Kidney tubule cell (primary cell): ENCODE data around the gene CEP41.
A peak's percentile ranks its signal among the peaks of the same experiment; 100 is the strongest.

ENCODE experiments used
- DNase-seq: peaks from one replicate; pipeline ENCODE4 v3.0.0-alpha.2; 2018; ENCODE audit warnings: low spot score

The CEP41 gene, protein sequence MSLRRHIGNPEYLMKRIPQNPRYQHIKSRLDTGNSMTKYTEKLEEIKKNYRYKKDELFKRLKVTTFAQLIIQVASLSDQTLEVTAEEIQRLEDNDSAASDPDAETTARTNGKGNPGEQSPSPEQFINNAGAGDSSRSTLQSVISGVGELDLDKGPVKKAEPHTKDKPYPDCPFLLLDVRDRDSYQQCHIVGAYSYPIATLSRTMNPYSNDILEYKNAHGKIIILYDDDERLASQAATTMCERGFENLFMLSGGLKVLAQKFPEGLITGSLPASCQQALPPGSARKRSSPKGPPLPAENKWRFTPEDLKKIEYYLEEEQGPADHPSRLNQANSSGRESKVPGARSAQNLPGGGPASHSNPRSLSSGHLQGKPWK

DNA sequence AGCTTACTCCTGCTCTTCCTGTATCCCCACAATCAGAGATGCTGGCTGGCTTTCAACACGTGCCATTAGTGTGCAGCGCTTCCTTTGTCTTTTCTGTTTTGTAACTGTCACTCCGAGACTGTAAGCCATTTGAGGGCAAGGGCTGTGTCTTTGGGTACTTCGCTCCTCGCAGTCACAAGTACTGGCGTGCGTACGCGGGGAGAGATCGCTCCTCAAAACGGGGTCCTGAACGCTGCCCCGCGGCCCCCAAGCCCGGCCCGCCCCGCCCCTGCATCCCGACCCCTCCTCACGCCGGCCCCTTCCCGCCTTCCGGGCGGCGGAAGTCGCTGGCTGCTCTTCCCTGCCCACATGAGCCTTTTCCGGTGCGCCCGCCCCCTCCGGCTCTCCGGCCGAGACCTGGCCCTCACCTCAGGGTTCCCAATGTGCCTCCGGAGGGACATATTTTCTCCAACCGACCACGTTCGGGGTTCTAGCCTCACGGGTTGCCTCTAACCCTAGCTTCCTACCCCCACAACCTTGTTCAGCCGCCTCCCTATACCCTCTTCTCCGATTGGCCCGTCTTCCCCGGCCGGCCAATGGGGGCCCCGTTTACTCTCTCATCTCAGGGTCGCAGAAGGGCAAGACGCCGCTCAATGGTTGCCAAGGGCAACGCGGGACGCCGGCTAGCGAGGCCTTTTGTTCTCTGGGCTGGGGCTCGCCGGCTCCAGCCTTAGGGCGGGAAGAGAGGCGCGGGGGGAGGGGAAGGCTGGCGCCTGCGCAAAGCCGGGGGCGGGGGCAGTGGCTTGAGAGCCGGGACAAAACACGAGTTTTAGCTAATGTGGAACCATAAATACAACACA, at the start of gene CEP41:
Gene CEP41 (minus strand): TSS at position 490 of the 839 bp plus-strand sequence. CDS start 50 bp downstream, at position 440.
- peak; percentile 98 for DNase-seq

DNA sequence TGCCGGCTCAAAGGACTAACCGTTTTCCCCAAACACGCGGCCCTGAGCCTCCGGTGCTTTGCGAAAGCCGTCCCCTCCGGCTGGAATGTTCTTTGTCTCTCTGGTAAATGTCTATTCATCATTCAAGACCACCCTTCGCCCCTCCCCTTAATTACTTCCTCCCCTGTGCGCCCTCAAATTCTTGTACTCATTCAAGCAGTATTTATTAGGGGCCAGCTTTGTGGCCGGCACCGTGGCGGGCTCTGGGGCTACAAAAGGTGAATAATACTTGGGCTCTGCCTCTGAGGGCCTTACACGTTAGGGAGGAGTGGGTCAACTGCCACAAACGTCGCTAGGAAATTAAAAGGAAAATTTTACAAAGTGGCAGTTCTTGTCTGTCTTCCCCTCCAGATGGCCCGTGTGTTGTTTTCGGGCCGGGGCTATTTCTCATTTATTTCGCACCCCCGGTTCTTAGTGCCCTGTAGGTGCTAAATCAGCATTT, 49.5 kb upstream of the CEP41 start:
- DNase-seq, result peak; percentile 32

DNA sequence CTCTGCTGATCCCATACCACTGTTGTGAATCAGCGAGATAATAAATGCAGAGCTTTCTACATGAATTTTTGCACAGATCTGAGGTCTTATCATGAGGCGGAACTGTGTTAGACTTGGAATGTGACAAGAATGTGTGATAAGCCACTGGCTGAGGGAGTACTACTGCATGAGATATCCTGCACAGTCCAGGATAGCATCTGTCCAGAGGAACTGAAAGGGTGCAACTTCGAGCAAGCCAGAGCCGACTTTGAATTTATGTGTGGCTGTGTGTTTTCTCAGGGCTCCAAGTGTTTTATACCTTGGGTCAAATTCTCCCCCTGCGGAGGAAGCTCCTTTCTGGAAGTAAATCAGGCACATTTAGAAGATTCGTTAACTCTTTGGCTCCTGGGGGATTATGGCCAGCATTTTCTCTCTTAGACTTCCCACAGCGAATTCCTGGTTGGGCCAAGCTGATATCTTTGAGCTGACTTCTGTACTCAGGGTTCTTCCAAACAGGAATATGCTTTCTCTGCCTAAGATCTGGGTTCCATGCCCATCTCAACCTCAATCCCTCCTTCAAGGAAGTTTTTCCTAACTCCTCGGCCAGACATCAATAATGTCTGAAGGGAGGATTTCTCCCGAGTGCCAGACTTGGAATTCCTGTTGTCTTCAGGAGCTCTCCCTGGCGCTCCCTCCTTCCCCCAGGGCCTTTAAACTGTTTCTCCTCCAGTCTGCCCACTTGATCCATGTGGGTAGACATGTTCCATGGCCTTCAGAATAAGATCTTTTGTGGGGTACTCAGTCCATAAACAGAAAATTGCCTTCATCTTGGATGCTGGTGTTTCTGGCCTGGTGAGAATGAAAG, 48.5 kb upstream of the CEP41 start:
- peak; percentile 65 for DNase-seq

DNA sequence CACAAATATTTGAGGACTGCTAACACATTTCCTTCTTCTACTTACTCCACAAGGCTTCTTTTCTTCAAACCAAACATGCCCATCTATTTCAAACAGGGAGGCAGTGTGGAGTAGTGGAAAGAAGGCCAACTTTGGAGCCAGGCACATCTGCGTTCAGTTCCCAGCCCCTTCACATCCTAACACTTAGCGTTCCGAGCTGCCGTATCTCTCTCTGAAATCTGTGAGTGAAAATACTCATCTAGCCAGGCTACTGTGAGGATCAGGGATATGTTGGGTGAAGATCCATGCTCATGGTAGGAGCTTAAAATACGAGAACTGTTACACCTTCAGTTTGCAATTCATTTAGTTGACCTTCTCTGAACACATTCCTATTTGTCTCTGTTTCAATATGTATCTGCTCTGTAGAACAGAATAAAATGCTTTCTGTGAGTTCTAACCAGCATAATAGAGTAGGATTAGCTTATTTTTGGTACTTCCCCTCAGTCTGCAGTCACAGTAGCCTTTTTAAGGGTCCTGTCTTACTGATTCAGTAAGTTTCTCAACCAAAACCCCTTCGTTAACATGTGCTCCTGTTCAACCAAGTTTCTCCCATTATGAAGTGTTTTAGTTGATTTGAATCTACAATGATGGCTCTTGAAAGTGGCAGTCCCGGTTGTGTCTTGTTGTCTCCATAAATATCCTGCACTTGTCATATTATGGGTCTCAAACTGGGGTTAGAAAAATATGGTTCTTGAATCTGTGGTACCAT, 47.8 kb upstream of the CEP41 start:
- no peak for DNase-seq

DNA sequence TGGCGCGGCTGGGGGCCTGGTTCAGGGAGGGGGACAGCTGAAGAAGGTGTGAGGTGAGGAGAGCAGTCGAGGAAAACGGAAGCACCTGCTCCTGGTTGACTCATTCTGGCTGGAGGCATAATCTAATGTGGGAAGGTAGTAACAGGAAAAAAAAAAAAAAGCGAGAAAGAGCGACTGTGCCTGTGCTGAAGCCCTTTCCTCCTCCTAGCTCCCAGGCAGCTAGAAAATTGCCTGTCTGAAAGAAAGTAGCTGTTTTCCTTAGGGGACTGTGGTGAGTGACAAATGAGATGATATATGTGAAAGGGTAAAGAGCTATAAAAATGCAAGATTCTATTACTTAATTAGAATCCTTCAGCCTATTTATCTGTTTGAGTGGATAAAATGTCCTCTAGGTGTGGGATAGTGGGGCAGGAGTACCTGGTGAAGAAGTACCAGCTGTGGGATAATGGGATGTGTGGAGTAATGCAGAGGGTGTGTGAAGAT, 46.2 kb upstream of the CEP41 start:
- peak; percentile 60 for DNase-seq

DNA sequence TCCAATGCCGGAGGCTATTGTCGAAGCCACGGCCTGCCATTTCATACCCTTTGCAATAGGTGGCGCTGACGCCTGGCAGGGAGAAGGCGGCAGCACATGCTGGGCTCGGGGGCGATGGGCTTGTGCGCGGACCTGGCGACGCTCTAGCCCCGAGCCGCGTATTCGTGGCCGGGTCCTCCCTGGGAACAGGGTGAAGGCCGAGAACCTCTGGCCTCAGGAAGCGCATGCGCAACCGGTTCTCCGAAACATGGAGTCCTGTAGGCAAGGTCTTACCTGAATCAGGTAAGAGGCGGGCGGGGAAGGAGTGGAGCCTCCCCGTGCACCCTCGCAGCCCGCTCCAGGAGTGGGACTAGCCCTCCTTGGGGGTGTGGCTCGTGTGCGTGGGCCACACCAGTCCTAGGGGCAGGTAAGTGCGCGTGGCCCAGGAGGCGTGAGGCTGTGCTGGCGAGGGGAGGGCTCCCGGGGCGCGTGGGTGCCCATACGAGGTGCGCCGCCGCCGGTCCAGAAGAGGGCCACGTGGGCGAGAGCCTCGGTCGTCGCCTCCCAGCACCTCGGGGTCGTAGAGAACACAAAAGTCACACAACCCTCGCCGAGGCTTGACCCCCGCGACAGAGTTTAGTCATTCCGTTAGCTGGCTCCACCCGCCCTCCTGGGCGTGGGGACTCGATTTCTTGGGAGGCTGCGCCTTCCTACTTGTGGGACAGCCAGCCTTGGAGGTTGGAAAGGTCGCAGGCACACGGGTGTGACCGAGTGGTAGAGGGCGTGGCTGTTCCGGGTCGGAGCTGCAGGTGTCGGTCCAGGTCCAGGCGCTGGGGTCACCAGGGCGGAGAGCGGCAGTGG, 45.5 kb upstream of the CEP41 start:
- peak; percentile 74 for DNase-seq

DNA sequence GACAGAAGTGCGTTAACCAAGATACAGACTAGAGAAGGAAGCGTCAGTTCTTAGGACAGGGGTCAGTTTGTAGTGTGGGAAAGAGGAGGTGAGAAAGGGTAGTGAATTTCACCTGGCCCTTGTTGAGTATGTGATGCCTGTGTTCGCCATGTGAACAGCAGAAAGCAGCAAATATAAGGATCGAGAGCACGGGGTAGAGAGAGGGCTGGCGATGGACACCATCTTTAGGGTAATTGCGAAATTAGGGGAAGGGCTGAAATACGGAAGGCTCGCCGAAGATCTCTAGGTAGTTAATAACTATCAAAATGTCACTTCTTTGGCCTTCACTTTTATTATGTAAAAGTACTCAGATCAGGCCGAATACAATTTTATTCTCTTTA, 44.9 kb upstream of the CEP41 start:
- no peak for DNase-seq

DNA sequence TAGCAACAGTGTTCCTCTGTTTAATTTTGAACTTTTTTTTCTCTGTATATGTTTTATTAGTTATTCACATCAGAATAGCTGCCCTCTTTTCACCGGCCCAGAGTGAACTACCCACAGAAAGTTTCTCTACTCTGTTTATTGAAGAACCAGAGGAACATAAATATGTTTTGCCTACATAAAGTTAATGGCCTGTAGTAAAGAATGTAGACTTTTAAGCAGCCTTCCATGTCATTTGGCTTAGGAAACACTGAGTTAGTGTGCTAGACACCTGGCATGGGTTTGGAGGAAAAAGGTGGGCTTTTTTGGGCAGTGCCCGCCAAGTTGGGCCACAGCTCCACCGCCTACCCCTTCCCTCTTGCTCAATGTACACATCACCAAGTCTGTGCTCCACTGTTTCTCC, 42.2 kb upstream of the CEP41 start:
- no peak for DNase-seq

DNA sequence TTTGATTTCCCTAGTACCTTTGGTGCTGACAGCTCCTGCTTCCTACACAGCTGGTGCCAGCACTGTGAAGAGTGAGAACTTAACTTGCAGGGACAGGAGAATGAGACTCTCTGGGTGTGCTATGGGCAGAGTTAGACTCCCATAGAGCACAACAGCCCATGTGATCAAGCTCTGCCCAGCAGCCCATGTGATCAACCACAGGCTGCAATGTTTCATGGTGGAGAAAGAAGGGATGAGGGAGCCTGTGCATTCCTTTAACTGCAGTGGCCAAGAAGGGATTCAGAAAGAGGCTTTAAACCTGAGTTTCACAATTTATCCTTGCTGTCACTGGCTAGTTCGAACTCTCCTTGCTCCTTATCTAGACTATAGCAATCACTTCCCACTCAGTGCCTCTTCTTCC, 41.1 kb upstream of the CEP41 start:
- DNase-seq, result peak; percentile 3

DNA sequence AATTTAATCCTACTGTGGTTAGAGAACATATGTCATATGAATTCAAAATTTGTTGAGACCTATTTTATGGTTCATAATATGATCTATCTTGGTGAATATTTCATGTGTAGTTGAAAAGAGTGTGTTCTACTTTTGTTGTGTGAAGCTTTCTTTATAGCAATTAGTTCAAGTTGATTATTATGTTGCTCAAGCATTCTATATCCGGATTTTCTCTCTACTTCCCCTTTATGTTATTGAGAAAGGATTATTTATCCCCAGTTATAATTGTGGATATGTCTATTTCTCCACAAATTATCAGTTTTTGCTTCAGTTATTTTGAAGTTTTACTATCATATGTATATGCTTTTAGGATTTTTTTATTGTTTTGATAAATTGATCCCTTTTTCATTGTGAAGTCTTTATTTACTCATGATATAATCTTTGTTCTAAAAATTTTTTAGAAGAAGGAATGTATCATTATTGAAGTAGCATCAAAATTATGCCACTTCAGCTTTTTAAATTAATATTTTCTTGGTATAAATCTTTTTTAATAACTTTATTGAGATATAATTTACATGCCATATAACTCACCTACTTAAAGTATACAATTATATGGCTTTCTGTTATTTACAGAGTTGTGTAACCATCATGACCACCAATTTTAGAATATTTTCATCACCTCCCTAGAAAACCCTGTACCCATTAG, 39.0 kb upstream of the CEP41 start:
- no peak for DNase-seq

DNA sequence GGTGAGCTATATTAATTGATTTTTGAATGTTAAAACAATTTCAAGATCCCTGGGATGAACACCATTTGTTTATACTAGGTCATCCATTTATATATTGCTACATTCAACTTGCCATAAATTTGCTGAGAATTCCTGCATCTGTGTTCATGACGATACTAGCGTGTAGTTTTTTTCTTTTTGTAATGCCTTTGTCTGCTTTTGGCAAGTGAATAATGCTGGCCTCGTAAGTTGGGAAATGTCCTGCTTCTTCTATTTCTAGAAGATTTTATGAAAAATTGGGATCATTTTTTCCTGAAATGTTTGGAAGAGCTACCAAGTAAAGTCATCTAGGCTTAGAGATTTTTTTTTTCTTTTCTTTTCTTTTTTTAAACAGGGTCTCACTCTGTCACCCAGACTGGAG, 38.2 kb upstream of the CEP41 start:
- no peak for DNase-seq

DNA sequence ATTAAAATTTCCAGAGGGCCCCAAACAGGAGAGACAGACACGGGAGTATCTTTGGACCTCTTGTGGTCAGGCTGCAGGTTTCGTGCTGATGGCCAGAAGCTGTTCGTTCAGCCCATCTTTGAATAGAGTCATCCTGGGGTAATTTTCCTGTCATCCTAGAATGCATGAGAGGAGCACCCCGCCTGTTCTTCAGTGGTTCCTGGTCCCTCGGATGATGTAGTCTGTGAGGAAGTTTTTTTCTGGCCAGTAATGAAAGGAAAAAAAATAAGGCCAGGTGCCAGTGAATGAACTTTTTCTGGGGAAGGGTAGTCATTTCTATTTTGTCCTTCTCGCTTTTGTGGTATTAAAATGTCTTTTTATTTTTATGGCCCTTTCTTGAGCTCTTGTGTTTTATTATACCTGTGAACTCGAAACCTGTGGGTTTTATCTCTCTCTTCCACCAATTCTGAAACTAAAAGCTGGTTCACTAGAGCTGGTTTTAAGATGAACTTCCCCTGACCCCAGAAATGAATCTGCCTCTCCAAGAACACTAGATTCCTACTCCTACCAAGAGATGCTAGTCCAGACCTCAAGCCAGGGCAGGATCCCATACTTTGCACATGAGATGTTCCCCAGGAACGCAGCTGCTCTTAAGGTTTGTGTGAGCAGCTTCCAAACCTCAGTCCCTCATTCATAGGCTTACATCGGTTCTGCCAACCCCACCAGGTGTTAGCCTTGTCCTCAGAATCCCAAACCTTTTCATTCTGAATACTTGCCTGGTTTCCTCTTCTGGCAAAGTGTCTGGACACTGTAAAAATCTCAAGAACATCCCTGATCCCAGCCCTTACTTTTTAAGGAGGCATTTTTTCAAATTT, 35.7 kb upstream of the CEP41 start:
- no peak for DNase-seq

DNA sequence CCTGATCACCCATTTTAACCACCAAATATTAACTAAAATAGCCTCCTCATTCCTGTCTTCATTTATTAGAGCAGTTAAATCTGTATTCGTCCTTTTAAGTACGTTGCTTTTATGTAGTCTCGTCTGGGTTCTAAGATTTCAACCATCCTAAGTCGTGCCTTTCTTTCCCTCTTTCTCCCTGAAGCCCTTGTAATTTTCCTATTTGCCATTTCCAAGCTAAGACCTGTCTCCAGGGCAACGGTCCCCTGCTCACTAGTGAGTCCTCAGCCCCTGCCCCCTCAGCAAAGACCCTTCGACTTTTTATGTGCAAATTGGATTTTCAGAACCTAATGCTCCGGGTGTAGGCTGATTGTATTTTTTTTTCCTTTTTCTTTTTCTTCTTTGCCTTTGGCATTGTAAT, 35.0 kb upstream of the CEP41 start:
- DNase-seq, result no peak

DNA sequence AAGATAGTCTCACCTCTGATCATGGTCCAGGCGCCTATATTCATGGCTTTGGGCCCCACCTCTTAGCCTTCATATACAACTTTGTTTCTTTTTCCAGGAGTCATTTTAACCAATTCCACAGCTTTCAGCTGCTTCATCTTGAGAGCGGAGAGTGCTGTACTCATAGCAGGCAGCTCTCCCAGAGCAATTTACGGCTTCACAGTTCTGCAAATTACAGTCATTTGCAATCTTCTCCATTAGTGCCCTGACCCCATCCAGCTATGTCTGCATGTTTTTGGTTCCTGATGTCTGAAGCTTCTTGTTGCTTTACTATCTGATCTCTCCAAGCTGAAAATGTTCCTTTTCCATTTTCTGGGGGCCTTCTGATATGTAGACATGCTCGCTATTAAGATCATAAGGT, 33.1 kb upstream of the CEP41 start:
- DNase-seq, result no peak

DNA sequence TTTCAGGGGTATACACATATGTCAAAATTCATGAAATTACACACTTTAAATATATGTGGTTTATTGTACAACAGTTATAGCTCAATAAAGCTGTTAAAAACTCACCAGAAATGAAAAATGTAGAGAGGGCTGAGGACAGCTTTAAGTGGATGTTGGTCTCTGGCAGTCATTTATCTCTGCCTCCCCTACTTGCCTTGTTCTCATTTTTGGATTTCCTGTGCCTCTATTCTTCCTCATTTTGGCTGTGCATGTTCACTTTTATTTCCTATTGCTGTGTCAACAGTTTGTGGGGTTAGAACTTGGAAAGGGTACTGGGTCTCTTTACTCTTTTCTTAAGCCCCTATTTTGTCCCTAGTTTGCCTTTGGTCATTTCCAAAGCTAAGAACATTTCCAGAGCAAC, 32.5 kb upstream of the CEP41 start:
- DNase-seq, result no peak

DNA sequence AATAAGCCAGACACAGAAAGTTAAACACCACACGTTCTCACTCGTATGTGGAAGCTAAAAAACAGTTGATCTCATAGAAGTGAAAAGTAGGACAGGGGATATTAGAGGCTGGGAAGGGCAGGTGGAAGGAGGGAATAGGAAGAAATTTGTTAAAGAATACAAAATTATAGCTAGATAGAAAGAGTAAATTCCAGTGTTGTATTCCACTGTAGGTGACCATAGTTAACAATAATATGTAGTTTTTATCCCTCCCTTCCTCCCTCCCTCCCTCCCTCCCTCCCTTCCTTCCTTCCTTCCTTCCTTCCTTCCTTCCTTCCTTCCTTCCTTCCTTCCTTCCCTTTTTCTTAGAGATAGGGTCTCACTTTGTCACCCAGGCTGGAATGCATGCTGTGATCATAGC, 31.2 kb upstream of the CEP41 start:
- no peak for DNase-seq

DNA sequence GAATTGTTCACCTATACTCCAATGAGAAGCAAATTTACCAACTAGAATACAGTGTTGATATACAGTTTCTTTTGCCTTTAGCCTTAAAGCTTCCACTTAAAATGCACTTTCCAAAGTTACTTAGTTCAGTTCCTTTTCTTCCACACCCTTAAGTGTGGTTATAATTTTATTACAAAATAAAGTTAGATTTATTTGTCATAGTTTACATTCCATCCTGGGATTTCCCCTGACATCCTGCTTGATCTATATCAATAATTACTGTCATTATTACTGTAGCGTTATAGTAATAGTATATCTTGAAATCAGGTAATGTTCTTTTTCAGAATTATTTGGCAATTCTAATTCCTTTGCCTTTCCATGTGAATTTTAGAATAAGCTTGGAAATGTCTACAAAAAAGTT, 27.8 kb upstream of the CEP41 start:
- DNase-seq, result no peak

DNA sequence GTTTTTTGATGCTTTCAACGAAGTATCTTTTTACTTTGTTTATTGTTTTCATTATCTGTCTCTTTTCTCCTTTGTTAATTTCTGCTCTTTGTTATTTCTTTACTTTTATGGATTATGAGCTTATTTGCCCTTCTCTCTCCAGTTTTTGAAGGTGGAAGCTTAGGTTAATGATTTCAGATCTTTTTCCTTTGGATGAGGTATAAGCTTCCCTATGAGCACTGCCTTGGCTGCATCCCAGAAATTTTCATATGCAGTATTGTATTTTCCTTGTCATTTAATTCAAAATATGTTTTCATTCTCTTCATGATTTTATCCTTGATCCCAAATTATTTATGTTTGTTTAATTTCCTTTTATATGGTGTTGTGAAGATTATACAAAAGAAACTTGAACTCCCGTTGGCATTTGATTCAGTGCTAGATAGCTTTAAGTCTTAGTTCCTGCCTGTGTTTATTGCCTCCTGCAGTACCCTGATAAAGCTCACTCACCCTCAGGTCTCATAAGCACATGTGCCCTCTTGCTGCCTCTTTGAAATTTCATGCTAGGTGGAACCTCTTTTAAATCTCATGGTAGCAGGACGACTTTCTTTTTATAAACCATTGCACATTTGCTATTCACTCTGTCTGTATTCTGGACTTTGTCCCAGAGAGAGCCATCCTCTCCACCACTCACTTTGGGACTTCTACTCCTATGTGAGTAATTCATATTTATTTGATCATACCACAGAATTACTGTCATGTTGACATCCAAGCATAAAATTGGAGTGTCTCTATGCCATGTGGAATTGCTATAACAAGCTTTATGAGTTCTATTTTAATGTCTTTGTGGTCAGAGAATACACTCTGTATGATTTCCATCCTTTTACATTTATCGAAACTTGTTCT, 23.0 kb upstream of the CEP41 start:
- no peak for DNase-seq
